ENCODE measurements around the gene RSPRY1. TPM values are rescaled to one million over a fixed set of nuclear protein-coding genes. Genes with fewer than 3 reads are reported as not detected.
A peak's percentile ranks its signal among the peaks of the same experiment; 100 is the strongest.

RSPRY1 gene
- total RNA-seq, 2 experiments from 2014 or later, result 24.6 to 30.2 TPM

DNA sequence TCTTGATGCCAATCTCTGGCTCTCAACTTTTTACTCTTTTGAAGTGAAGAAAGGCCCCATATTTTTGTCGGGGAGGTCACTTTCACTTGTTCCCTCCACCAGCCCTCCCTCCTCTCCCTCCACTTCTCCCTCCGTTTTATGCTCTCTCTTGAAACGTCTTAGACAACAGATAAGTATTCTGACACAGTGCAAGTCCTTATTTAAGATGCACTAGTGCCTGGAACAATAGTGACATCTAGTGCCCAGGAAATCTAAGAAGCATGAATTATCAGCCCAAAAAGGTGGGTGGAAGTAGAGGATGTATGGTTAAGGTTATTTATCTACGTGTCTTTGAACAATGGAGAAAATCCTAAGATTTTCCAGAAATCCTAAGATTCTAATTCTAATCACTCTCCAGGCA, 18.2 kb upstream of the RSPRY1 start:
- no peak overlapping the region for H3K4me3 Mint-ChIP-seq
- no peak overlapping the region for H3K27ac Mint-ChIP-seq
- H3K36me3 Mint-ChIP-seq (ENCODE audit: low read depth), result peaks cover 51% of the 10 kb centered on the region
- ChIA-PET POLR2A (no interaction called here), CTCF (interaction anchor here (0.7 to 1.5 kb wide), 10 partner anchors 10 to 217 kb away, joined by 3 to 8 read pairs (median 3); no protein-coding TSS in a partner anchor)
- peak; percentile 88 for ATAC-seq
- no peaks in the 10 kb centered on the region for H3K4me1 Mint-ChIP-seq
- intact Hi-C loops (cut with DNase I, micrococcal nuclease), result loop anchor here (1.0 to 10.0 kb wide), 5 partner anchors 76 to 303 kb away; partner anchors contain the start of genes CPNE2 (in 1 of the 2) and SLC12A3 (in 1 of the 2)
- DNase-seq, result no peak
- no peaks in the 10 kb centered on the region for H3K27me3 Mint-ChIP-seq
- H3K9me3 Mint-ChIP-seq (ENCODE audit: low read depth), result no peaks in the 10 kb centered on the region

- CTCF ChIA-PET, result interaction anchor here (1.0 to 2.3 kb wide), 3 partner anchors 77 to 217 kb away, joined by 3 to 13 read pairs (median 5); partner anchors contain the start of gene CPNE2
- H3K4me1 Mint-ChIP-seq, result no peaks in the 10 kb centered on the region
- no peak overlapping the region for H3K4me3 Mint-ChIP-seq
- no peak for ATAC-seq
- DNase-seq, result no peak
- intact Hi-C loops (cut with DNase I, micrococcal nuclease), result loop anchor here (2.0 to 10.0 kb wide), 2 partner anchors 205 to 305 kb away; partner anchors contain the start of gene SLC12A3 (in 1 of the 2)
- no peaks in the 10 kb centered on the region for H3K27me3 Mint-ChIP-seq
- POLR2A ChIA-PET, result no interaction called here
- H3K36me3 Mint-ChIP-seq (ENCODE audit: low read depth), result peaks cover 47% of the 10 kb centered on the region
- H3K9me3 Mint-ChIP-seq (ENCODE audit: low read depth), result no peaks in the 10 kb centered on the region
- no peak overlapping the region for H3K27ac Mint-ChIP-seq
These were observed 16.8 kb upstream of the RSPRY1 start for GRCh38 chr16:57169327-57169726.

DNA sequence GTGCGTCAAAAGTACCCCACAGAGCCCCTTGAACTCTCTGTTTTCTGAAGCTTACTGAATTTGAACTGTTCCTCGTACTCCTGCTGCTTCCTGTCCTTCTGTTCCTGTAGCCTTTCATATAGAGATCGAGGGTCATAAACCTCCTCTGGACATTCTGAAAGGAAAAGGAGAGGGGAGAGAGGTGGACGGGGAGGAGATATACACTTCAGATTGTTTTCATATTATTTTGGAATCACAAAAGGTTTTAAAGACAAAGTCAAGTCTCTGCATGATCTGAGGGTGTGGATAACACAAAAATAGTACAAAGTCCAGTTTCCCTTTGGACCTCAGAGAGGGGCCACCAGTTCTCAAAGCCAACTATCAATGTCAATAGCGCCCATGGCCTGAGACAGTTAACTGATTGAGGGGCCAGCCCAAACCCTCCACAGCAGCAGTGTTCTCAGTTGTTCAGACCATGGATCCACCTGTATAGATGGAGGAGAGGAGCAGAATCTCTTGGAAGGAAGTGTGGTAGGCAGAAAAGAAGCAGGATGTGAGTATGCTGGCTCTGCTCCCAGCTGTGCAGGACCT, 13.3 kb upstream of the RSPRY1 start:
- no peak overlapping the region for H3K27ac Mint-ChIP-seq
- intact Hi-C loops (cut with DNase I, micrococcal nuclease), result no loop called here
- POLR2A ChIA-PET, result no interaction called here

DNA sequence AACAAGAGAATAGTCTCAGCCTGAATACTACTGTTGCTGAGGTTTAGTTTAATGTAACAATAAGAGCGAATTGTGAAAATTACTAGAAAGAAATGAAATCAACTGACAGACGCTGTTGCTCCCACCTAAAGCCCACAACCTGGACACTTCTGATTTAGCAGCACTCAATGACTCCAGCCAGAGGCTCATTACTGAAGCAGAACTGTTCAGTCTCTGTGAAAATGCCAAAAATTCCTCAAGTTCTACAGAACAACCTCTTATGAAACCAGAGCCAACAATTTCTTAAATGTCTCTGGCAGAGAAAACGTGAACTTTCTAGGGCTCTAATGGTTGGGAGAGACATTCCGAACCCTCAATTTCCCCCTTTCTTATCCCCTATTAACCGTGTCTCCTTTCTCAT, 10.2 kb upstream of the RSPRY1 start:
- CTCF ChIA-PET, result interaction anchor here (1.5 kb wide), 1 partner anchor 19 kb away, joined by 5 read pairs; no protein-coding TSS in a partner anchor

More for the DNA sequence above, 13.3 kb upstream of the RSPRY1 start:
- H3K36me3 Mint-ChIP-seq (ENCODE audit: low read depth), result peaks cover 33% of the 10 kb centered on the region
- no peaks in the 10 kb centered on the region for H3K4me1 Mint-ChIP-seq
- DNase-seq, result no peak
- H3K9me3 Mint-ChIP-seq (ENCODE audit: low read depth), result no peaks in the 10 kb centered on the region
- no peaks in the 10 kb centered on the region for H3K27me3 Mint-ChIP-seq
- ATAC-seq, result no peak
- H3K4me3 Mint-ChIP-seq, result no peak overlapping the region
- CTCF ChIA-PET, result no interaction called here

DNA sequence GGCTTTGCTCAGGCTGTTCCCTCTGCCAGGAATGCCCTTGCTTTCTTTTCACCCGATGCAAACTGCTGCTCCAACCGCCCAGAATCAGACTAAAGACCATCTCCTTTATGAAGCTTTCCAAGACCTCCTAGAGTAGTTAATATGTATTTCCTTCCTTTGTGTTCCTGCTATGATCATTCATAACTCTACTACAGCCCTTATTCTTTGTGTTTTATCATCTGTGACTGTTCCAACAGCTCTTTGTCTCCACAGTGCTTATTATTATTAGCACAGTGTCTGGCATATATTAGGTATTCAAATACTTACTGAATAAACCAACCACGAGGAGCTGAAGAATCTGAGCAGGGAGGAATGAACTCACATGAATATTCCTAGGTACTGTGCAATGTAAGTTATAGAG, 7.9 kb upstream of the RSPRY1 start:
- no peak for ATAC-seq
- Mint-ChIP-seq H3K36me3 (ENCODE audit: low read depth) (peaks cover 9% of the 10 kb centered on the region), H3K27ac (no peak overlapping the region), H3K4me1 (peaks cover 3% of the 10 kb centered on the region), H3K27me3 (no peaks in the 10 kb centered on the region), H3K9me3 (ENCODE audit: low read depth) (no peaks in the 10 kb centered on the region), H3K4me3 (no peak overlapping the region)
- no peak for DNase-seq
- CTCF ChIA-PET, result interaction anchor here (0.7 to 1.3 kb wide), 3 partner anchors 11 to 95 kb away, joined by 3 to 6 read pairs (median 4); no protein-coding TSS in a partner anchor
- intact Hi-C loops (cut with DNase I, micrococcal nuclease), result no loop called here
- POLR2A ChIA-PET, result no interaction called here

More for the DNA sequence above, 10.2 kb upstream of the RSPRY1 start:
- Mint-ChIP-seq H3K4me3 (no peak overlapping the region), H3K27ac (no peak overlapping the region), H3K36me3 (ENCODE audit: low read depth) (peaks cover 26% of the 10 kb centered on the region), H3K9me3 (ENCODE audit: low read depth) (no peaks in the 10 kb centered on the region), H3K27me3 (no peaks in the 10 kb centered on the region), H3K4me1 (no peaks in the 10 kb centered on the region)
- POLR2A ChIA-PET, result no interaction called here
- DNase-seq, result no peak
- no peak for ATAC-seq
- intact Hi-C loops (cut with DNase I, micrococcal nuclease), result no loop called here

DNA sequence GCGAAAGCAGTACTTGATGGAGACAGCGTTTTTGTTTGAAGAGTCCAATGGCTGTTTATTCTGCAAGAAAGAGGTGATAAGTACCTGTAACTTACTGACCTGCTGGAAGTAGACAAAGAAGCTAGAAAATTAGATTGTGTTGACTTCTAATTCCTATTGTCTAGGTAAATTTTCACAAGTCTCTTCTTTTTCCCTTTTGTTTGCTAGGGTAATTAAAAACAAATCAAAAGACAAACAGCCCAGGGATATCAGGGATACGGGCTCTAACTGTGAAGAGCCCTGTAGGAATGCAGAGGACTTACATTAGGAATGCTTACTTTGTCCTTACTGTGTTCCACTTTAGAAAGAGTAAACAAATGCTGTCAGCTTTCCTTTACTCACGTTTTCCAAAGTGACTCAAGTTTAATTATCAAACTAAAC, 7.3 kb upstream of the RSPRY1 start:
- DNase-seq (no peak), ATAC-seq (no peak)
- no peak overlapping the region for H3K4me3 Mint-ChIP-seq
- intact Hi-C loops (cut with DNase I, micrococcal nuclease), result no loop called here
- H3K4me1 Mint-ChIP-seq, result peaks cover 5% of the 10 kb centered on the region
- POLR2A ChIA-PET, result no interaction called here
- H3K27me3 Mint-ChIP-seq, result no peaks in the 10 kb centered on the region
- H3K9me3 Mint-ChIP-seq (ENCODE audit: low read depth), result no peaks in the 10 kb centered on the region
- CTCF ChIA-PET, result interaction anchor here (0.7 to 1.3 kb wide), 3 partner anchors 11 to 96 kb away, joined by 3 to 6 read pairs (median 4); no protein-coding TSS in a partner anchor
- peaks cover 6% of the 10 kb centered on the region for H3K36me3 Mint-ChIP-seq (ENCODE audit: low read depth)
- H3K27ac Mint-ChIP-seq, result no peak overlapping the region

DNA sequence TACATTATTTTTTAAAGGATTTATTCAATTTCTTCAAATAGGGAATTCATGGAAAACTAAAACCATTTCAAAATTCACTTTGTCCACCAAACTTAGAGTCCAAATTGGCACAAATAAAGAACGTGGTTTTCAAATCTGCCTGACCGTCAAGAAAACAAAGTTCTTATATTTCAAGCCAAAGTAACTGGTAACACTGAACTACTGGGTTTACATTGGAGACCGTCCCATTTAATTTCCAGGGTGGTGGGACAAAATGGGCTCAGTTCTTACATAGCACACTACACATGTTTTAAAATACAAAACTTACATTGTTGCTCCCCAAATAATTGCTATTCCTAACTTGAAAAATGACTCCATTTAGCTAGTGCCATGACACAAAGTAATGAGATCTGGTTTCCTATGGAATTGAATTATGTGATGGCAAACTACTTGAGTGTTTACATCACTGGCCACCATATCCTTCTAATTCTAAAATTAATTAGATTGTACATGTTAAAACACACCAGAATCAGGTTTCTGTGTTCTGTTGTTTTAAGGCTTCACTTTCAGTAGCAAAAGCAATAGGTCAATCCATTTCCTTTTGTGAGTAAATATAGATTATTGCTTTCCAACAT, 6.8 kb upstream of the RSPRY1 start:
- DNase-seq (no peak), ATAC-seq (no peak)
- H3K4me1 Mint-ChIP-seq, result peaks cover 10% of the 10 kb centered on the region
- H3K36me3 Mint-ChIP-seq (ENCODE audit: low read depth), result peaks cover 8% of the 10 kb centered on the region
- no peak overlapping the region for H3K27ac Mint-ChIP-seq
- no peaks in the 10 kb centered on the region for H3K27me3 Mint-ChIP-seq
- intact Hi-C loops (cut with DNase I, micrococcal nuclease), result no loop called here
- CTCF ChIA-PET, result interaction anchor here (1.2 kb wide), 1 partner anchor 96 kb away, joined by 4 read pairs; no protein-coding TSS in a partner anchor
- POLR2A ChIA-PET, result no interaction called here
- no peaks in the 10 kb centered on the region for H3K9me3 Mint-ChIP-seq (ENCODE audit: low read depth)
- H3K4me3 Mint-ChIP-seq, result no peak overlapping the region

DNA sequence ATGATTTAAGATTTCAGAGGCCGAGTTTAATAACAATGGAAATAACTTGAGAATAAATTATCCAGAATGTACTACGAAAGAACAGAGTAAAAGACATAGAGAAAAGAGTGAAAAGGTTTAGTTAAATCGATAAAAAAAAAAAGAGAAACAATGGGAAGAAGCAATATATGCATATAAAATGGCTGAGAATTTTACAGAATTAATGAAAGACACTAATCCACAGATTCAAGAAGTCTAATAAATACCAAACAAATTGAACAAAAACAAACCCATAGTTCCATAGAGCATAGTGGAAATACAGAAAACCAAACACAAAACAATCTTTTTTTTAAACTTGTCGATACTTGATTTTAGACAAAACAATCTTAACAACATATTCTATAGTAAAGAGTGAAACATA, 2.0 kb upstream of the RSPRY1 start:
- Mint-ChIP-seq H3K4me3 (peak overlapping the region; percentile 100), H3K4me1 (peaks cover 30% of the 10 kb centered on the region), H3K27ac (no peak overlapping the region), H3K9me3 (ENCODE audit: low read depth) (no peaks in the 10 kb centered on the region), H3K27me3 (no peaks in the 10 kb centered on the region), H3K36me3 (ENCODE audit: low read depth) (peaks cover 6% of the 10 kb centered on the region)
- ChIA-PET POLR2A (interaction anchor here (1.2 kb wide), 1 partner anchor 10 kb away, joined by 4 read pairs; no protein-coding TSS in a partner anchor), CTCF (interaction anchor here (1.0 to 1.8 kb wide), 4 partner anchors 52 to 234 kb away, joined by 3 to 7 read pairs (median 4); partner anchors contain the start of gene CPNE2)
- DNase-seq (no peak), ATAC-seq (no peak)
- intact Hi-C loops (cut with DNase I, micrococcal nuclease), result loop anchor here (10.0 kb wide), 2 partner anchors 101 to 569 kb away; partner anchors contain the start of gene PLLP (in 1 of the 2)

DNA sequence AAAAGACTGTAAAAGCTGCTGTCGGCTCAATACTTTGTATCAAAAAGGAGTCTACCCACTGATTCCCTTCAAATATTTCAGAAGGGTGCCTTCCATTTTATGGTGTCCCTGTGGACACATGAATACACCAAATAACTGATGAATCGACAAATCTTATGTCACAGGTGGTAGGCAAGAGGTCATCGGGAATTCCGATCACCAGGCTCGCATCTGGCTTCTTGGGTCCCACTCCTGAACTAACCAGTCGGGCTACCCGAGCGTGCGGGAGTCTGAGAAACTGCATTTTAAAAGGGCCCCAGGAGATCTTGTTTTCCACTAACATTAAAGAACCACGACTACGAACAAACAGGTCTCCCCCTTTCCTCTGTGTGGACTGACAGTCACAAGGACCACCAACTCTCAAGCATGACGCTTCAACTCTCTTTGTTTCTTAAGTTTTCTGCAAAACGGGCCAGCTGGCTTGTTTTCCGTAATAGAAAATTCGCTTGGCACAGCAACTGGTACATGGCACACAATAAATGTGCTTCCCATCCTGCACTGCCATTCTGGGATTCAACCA, 1.2 kb upstream of the RSPRY1 start:
- Mint-ChIP-seq H3K4me3 (peak overlapping the region; percentile 100), H3K36me3 (ENCODE audit: low read depth) (peaks cover 10% of the 10 kb centered on the region), H3K27me3 (no peaks in the 10 kb centered on the region), H3K9me3 (ENCODE audit: low read depth) (no peaks in the 10 kb centered on the region), H3K27ac (peak overlapping the region; percentile 97), H3K4me1 (peaks cover 32% of the 10 kb centered on the region)
- ChIA-PET POLR2A (interaction anchor here (1.2 kb wide), 1 partner anchor 10 kb away, joined by 4 read pairs; no protein-coding TSS in a partner anchor), CTCF (interaction anchor here (0.7 to 2.6 kb wide), 5 partner anchors 10 to 221 kb away, joined by 3 to 12 read pairs (median 4); no protein-coding TSS in a partner anchor)
- intact Hi-C loops (cut with DNase I, micrococcal nuclease), result loop anchor here (5.0 to 10.0 kb wide), 5 partner anchors 100 to 1012 kb away; partner anchors contain the start of genes CSNK2A2 (in 1 of the 2) and PLLP (in 1 of the 2)
- DNase-seq (no peak), ATAC-seq (no peak)

- H3K27ac Mint-ChIP-seq, result peak overlapping the region; percentile 97
- intact Hi-C loops (cut with DNase I, micrococcal nuclease), result loop anchor here (5.0 to 10.0 kb wide), 5 partner anchors 99 to 1012 kb away; partner anchors contain the start of genes CSNK2A2 (in 1 of the 2) and PLLP (in 1 of the 2)
- H3K9me3 Mint-ChIP-seq (ENCODE audit: low read depth), result no peaks in the 10 kb centered on the region
- POLR2A ChIA-PET, result interaction anchor here (0.6 to 1.2 kb wide), 10 partner anchors 9 to 320 kb away, joined by 3 to 9 read pairs (median 4); partner anchors contain the start of genes CIAPIN1, COQ9, HERPUD1 and POLR2C
- CTCF ChIA-PET, result interaction anchor here (0.5 to 2.6 kb wide), 12 partner anchors 10 to 731 kb away, joined by 3 to 12 read pairs (median 3); no protein-coding TSS in a partner anchor
- peaks cover 10% of the 10 kb centered on the region for H3K36me3 Mint-ChIP-seq (ENCODE audit: low read depth)
- ATAC-seq, result peak; percentile 8
- peak overlapping the region; percentile 100 for H3K4me3 Mint-ChIP-seq
- H3K4me1 Mint-ChIP-seq, result peaks cover 35% of the 10 kb centered on the region
- no peaks in the 10 kb centered on the region for H3K27me3 Mint-ChIP-seq
- peak; percentile 53 for DNase-seq
These were observed 634 bp upstream of the RSPRY1 start for GRCh38 chr16:57185446-57185944.

Measured in activated CD4-positive, alpha-beta T cell treated with anti-CD3 and anti-CD28 coated beads for 36 hours (primary cell).